DND-41 (cell line): ENCODE measurements around the gene NAA35.

Source experiments
- ATAC-seq: fragments of 200-7000 bp; cut with Tn5 transposase; 3 replicates; pipeline ENCODE4 v1.9.1; 2021; ENCODE audit warnings: low read depth; ENCODE audit not compliant: insufficient read depth
- DNase-seq: peaks from one replicate; pipeline ENCODE4 v3.0.0-alpha.2; 2020
- H2AFZ ChIP-seq: 2 replicates; pipeline ENCODE4 v1.6.0; 2012; ENCODE audit warnings: low read depth, low read length
- H3K27ac ChIP-seq: 2 replicates; pipeline ENCODE4 v1.5.1; 2012; ENCODE audit warnings: low read length, inconsistent platforms
- H3K27me3 ChIP-seq: fragments of 200-600 bp; sonication (generic); 2 replicates; pipeline ENCODE4 v1.6.0; 2012; ENCODE audit warnings: low read length, mild to moderate bottlenecking, inconsistent platforms; ENCODE audit not compliant: insufficient read depth, poor library complexity
- H3K36me3 ChIP-seq: 2 replicates; pipeline ENCODE4 v1.5.1; 2012; ENCODE audit warnings: low read length, inconsistent platforms; ENCODE audit not compliant: insufficient read depth
- H3K4me1 ChIP-seq: 2 replicates; pipeline ENCODE4 v1.5.1; 2012; ENCODE audit warnings: mild to moderate bottlenecking, low read length; ENCODE audit not compliant: insufficient read depth
- H3K4me2 ChIP-seq: 2 replicates; pipeline ENCODE4 v1.6.0; 2012; ENCODE audit warnings: mild to moderate bottlenecking, moderate library complexity, low read length, inconsistent platforms; ENCODE audit not compliant: insufficient read depth
- H3K4me3 ChIP-seq, 2 experiments: fragments of 200-600 bp in 1 of 2; shearing (Covaris generic) in 1 of 2; 2 replicates each; pipeline ENCODE4 v1.5.1; 2012 to 2016; ENCODE audit warnings: inconsistent platforms in 2 of 2, low read length in 2 of 2, mild to moderate bottlenecking in 2 of 2, low read depth in 1 of 2, moderate library complexity in 1 of 2
- H3K79me2 ChIP-seq: 2 replicates; pipeline ENCODE4 v1.6.0; 2012; ENCODE audit warnings: low read length, inconsistent platforms; ENCODE audit not compliant: insufficient read depth
- H3K9ac ChIP-seq: 2 replicates; pipeline ENCODE4 v1.6.0; 2012; ENCODE audit warnings: low read depth, mild to moderate bottlenecking, inconsistent platforms, low read length, moderate library complexity
- H3K9me3 ChIP-seq: 2 replicates; pipeline ENCODE4 v1.5.1; 2012; ENCODE audit warnings: low read length, moderate library complexity, mild to moderate bottlenecking, inconsistent platforms; ENCODE audit not compliant: insufficient read depth, severe bottlenecking
- H4K20me1 ChIP-seq: 2 replicates; pipeline ENCODE4 v1.6.0; 2012; ENCODE audit warnings: low read length; ENCODE audit not compliant: insufficient read depth
- EZH2 ChIP-seq: IDR thresholded peaks from 3 replicates; pipeline ENCODE4 v1.6.1; 2012; ENCODE audit warnings: borderline replicate concordance, low read depth, mild to moderate bottlenecking, moderate library complexity, low read length, inconsistent platforms; ENCODE audit not compliant: severe bottlenecking
- TF ChIP-seq, protein P1 (sequence below): IDR thresholded peaks from 2 replicates; pipeline ENCODE4 v1.5.1; 2012; ENCODE audit warnings: borderline replicate concordance, low read length, moderate library complexity, mild to moderate bottlenecking; ENCODE audit not compliant: poor library complexity, severe bottlenecking; ENCODE audit errors: extremely low read depth

Gene NAA35

DNA sequence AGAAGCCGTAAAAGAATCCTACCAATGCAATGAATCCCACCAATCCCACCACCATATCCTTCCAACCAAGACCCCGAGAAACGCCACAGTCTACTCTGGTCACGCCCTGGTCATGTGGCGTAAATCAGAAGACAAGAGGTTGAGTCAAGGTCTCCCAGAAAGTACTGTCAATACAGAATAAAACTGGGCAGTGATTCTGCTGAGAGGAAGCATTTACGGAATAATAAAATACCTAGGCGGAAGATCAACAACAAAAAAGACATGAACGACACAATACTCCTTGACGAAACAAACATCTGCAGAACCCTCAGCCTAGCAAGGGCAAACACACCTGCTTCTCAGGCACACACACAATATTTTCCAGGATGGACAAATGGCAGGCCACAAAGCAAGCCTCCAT, 95.6 kb downstream of the NAA35 start:
- no peak overlapping the region for H3K4me3 ChIP-seq
- no peaks in the 10 kb centered on the region for H3K36me3 ChIP-seq
- DNase-seq (no peak), ATAC-seq (no peak)
- TF ChIP-seq, protein P1, sequence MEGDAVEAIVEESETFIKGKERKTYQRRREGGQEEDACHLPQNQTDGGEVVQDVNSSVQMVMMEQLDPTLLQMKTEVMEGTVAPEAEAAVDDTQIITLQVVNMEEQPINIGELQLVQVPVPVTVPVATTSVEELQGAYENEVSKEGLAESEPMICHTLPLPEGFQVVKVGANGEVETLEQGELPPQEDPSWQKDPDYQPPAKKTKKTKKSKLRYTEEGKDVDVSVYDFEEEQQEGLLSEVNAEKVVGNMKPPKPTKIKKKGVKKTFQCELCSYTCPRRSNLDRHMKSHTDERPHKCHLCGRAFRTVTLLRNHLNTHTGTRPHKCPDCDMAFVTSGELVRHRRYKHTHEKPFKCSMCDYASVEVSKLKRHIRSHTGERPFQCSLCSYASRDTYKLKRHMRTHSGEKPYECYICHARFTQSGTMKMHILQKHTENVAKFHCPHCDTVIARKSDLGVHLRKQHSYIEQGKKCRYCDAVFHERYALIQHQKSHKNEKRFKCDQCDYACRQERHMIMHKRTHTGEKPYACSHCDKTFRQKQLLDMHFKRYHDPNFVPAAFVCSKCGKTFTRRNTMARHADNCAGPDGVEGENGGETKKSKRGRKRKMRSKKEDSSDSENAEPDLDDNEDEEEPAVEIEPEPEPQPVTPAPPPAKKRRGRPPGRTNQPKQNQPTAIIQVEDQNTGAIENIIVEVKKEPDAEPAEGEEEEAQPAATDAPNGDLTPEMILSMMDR, result no peak
- no peak for TF ChIP-seq EZH2
- no peak overlapping the region for H3K4me2 ChIP-seq
- no peak overlapping the region for H3K27ac ChIP-seq
- H3K9ac ChIP-seq, result no peak overlapping the region
- H3K9me3 ChIP-seq, result no peaks in the 10 kb centered on the region
- H3K79me2 ChIP-seq, result no peaks in the 10 kb centered on the region
- H2AFZ ChIP-seq, result no peak overlapping the region
- H4K20me1 ChIP-seq, result no peaks in the 10 kb centered on the region
- H3K27me3 ChIP-seq, result no peaks in the 10 kb centered on the region
- no peaks in the 10 kb centered on the region for H3K4me1 ChIP-seq

DNA sequence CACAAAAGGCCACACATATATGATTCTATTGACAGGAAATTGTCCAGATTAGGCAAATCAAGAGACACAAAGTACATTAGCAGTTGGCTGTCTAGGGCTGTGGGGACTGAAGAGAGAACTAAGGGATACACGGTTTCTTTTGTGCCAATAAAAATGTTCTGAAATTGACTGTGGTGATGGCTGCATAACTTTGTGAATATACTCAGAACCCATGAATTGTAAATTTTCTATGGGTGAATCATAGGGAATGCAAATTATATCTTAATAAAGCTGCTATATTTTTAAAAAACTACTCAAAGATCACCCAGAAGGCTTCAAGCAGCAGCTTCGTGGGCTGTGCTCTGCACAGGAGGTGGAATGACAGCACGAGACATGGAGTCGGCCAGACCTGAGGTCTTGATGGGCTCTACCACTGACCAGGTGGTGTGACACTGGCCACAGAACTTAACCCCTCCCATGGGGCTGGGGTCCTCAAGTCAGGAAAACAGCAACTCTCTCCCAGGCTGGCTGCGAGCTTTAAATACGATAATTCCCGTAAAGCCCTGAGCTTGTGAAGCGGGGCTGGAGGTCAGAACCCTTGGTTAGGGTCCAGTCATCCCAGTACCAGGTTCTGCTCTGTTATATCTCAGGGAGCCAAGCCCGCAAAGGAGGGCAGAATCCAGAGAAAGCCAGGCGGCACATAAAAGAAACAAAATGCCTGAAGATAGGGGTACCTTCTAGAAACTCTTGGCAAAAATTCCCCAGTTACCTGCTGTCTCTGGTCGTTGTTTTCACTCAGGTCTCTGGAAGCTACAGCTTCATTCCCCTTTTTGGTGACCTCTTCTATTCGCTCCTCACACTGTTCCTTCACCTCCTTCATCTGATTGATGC, 99.3 kb downstream of the NAA35 start:
- no peaks in the 10 kb centered on the region for H3K4me1 ChIP-seq
- no peak overlapping the region for H3K27ac ChIP-seq
- no peak overlapping the region for H3K4me3 ChIP-seq
- no peak for ATAC-seq
- no peaks in the 10 kb centered on the region for H3K36me3 ChIP-seq
- H3K27me3 ChIP-seq, result no peaks in the 10 kb centered on the region
- no peak for DNase-seq
- TF ChIP-seq, protein P1, result no peak
- TF ChIP-seq EZH2, result no peak
- no peaks in the 10 kb centered on the region for H4K20me1 ChIP-seq
- no peak overlapping the region for H3K4me2 ChIP-seq
- no peak overlapping the region for H3K9ac ChIP-seq
- H3K79me2 ChIP-seq, result no peaks in the 10 kb centered on the region
- H2AFZ ChIP-seq, result no peak overlapping the region
- no peaks in the 10 kb centered on the region for H3K9me3 ChIP-seq

DNA sequence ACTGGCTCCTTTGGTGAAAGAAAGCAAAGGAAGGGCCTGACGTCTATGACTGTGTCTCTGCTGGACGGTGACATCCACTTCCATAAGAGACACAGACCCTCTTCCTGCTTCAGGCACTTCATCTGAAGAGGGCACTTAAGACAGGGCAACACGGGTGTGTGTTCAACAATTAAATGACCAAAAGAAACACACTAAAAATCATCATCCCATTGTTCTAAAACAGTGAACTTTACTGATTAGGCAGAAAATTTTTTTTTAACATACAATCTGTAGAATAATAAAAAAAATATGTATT, 99.9 kb downstream of the NAA35 start:
- no peak overlapping the region for H3K27ac ChIP-seq
- no peak for ATAC-seq
- no peaks in the 10 kb centered on the region for H3K79me2 ChIP-seq

More for the DNA sequence above, 99.9 kb downstream of the NAA35 start:
- Histone ChIP-seq H3K9me3 (no peaks in the 10 kb centered on the region), H3K4me3 (no peak overlapping the region), H2AFZ (no peak overlapping the region), H4K20me1 (no peaks in the 10 kb centered on the region), H3K36me3 (no peaks in the 10 kb centered on the region), H3K9ac (no peak overlapping the region), H3K27me3 (no peaks in the 10 kb centered on the region), H3K4me2 (no peak overlapping the region), H3K4me1 (no peaks in the 10 kb centered on the region)
- no peak for DNase-seq
- no peak for TF ChIP-seq EZH2
- TF ChIP-seq, protein P1, result no peak
